Measurements from ENCODE around the gene PRKD1.

The PRKD1 gene

GRCh38 chr14:29829851-29830250 lies 97.8 kb downstream of the PRKD1 start:
- DNase-seq = no peak

DNA sequence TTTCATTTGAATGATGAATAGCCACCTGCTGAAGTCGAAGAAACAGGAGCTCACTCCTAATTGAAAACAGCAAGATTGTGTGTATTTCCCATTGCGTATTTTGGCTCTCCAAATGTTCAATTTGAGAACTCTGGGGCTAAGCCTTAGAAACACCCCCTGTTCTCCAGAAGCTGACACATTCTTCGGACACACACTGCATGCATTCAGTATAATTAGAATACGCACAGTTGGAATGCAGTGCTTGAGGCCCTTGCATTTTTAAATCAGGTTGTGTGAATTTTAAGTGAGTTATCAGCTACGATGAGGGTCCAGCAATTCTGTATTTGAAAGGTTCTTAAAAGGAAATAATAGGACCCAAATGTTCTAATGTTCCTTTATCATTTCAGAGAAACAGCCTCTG lies 103.8 kb downstream of the PRKD1 start:
- no peak for DNase-seq

GRCh38 chr14:29822430-29822709 lies 105.3 kb downstream of the PRKD1 start:
- no peak for DNase-seq

DNA sequence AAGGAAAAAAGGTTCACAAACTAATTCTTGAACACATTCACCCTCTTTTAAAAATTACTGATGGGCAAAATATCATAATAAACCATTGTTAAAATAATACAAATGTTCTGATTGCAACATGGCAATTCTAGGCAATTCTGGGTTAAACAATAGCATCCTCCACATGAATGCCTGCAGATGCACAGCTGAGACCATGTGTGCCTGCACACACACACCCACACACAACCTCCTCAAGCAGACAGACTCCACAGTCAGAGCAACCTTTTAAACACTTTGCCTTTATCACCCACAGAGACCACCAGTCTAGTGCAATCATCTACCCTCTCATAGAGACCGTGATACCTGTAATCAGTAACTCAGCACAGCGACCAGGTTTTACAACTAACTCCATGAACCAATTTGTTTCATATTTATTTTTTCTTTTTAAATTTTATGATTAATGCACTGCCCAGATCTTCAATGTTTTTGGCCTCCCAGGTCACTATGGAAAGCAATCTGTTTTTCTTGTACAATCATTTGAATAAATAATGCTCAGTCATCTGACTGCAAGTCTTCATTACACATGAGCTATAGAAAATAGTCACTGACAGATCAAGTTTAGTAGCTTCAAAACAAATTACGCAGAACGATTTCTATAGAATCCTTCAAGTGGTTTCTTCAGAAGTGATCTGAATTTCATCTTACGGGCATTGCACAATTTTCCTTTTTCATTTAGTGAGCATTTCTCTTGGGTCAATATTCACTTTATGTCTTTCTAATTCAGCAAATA lies 105.8 kb downstream of the PRKD1 start:
- no peak for DNase-seq

GRCh38 chr14:29821242-29821641 lies 106.4 kb downstream of the PRKD1 start:
- no peak for DNase-seq

DNA sequence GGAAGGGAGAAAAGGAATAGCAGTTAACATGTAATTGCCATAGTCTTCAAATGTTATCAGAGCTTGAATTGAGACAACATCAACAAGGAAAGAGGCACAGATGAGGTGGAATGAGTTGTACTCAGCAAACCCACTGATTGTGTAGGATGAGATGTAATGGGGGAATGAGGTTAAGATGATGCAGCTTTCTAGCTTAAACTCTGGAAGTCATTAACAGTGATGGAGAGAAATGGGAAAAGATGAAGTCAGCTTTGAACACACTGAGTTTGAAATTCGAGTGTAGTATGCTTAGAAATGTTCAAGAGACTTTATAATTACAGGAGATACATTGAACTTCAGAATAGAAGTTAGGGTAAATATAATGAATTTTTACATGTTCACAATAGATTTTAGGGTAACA lies 106.9 kb downstream of the PRKD1 start:
- no peak for DNase-seq

- no peak for DNase-seq
Observed at GRCh38 chr14:29817767-29818405, 109.8 kb downstream of the PRKD1 start.

GRCh38 chr14:29815016-29815674 lies 112.5 kb downstream of the PRKD1 start:
- DNase-seq = no peak

- no peak for DNase-seq
Observed at GRCh38 chr14:29814156-29815015, 113.3 kb downstream of the PRKD1 start.

GRCh38 chr14:29810682-29811081 lies 117.0 kb downstream of the PRKD1 start:
- no peak for DNase-seq

DNA sequence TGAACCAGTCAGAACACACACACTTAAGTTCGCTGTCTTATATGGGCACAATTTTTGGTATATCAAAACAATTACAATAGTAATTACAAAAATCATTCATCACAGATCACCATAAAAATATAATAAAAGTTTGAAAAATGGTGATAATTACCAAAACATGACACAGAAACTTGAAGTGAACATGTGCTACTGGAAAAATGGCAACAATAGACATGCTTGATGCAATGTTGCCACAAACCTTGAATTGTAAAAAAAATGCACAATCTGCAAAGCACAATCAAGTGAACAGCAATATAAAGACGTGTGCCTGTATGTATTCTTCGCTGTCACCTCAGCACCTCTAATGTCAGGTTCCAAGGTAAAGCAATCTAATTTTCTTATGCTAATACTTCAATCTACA lies 117.6 kb downstream of the PRKD1 start:
- DNase-seq = no peak

- DNase-seq = no peak
Observed at GRCh38 chr14:29806124-29806517, 121.5 kb downstream of the PRKD1 start.

- DNase-seq = no peak
Observed at GRCh38 chr14:29805415-29806123, 122.1 kb downstream of the PRKD1 start.

DNA sequence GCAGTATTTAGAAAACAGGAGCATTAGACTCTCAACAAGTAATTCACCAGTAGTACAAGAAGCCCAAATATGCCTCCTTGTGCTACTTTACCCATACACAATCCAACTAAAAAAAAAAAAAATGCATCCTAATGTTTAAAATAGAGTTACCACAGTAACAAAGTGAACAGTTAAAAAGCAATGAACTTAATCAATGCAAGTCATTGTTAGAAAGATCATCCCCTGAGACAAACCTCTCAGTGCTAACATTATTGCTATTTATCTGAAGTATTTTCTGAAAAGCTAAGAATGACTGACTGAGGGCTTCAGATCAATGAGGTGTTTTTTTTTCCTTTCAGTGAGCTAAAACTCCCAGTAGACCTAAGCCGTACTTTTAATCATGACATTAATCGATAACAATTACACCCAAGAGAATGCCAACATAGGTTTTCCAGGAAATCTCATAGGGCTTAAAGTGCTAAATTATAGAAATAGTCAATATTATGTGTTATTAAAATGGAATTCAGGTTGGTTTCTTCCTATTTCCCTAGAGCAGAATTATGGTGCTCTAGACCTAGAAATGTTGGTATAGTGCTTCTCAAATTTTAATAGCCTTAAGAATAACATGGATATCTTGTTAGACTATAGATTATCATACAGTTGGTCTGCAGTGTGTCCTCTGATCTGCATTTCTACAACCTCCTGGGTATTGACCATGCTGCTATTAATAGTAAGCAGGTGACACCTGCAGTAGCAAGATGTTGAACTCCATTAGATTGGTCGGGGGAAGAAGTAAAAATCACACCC lies 123.0 kb downstream of the PRKD1 start:
- no peak for DNase-seq

DNA sequence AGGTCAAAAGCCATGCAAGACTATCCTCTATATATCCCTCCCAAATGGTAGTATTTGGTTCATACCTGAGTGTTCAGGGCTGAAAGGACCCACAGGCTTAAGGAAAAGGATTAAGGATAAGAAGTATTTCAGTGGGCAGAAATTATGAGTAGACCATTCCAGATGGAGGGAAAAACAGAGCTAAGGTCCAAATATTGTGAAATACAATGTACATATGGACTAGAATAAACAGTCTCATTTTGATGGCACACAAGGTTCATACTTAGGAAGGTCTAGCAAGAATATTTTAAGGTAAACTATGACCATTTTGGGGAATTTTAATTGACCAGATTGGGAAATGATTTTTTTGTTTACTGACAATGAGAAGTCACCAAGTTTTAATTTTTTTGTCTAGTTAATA lies 124.6 kb downstream of the PRKD1 start:
- DNase-seq = no peak

GRCh38 chr14:29802211-29802610 lies 125.4 kb downstream of the PRKD1 start:
- no peak for DNase-seq

GRCh38 chr14:29800961-29801360 lies 126.7 kb downstream of the PRKD1 start:
- no peak for DNase-seq

DNA sequence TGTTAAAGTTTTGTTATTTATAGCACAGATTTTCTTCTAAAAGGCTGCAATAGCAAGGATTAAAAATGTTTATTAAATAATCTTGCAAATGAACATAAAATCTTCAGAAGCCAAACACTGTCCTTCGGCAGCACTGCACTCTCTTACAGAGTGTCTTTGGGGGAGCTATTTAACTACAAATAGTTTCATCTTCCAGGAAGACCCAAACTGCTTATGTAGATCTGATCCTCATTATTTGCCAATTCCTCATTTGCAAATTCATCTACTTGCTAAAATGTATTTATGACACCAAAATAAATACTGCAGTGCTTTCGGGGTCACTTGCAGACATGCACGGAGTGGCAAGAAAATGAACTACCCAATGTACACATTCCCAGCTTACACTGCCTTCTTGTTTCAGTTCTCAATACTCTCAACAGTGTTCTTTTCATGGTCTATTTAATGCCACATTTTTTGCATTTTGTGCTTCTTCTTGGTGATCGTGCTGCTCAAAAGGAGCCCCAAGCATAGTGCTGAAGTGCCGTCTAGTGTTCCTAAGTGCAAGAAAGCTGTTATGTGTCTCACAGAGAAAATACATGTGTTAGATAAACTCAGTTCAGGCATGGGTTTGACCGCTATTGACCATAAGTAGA lies 128.1 kb downstream of the PRKD1 start:
- no peak for DNase-seq

GRCh38 chr14:29798811-29799210 lies 128.8 kb downstream of the PRKD1 start:
- no peak for DNase-seq

- DNase-seq = no peak
Observed at GRCh38 chr14:29798108-29798663, 129.5 kb downstream of the PRKD1 start.

DNA sequence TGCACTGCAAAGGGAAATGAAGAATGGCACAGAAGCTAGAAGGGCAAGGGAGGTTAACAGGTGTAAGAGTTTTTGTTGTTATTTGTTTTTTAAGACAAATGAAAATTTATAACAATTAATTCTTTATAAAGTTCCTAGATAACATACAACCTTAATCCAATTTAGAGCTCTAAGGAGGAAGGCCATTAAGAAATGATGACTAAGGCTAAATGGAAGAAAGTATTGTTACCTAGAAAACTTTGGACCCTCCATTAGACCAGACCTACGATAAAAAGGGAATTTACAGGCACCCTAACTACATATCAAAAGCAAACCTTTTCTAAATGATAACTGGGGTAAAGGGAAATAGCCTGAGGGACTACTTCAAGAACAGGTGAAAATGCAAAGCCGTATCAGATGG lies 130.8 kb downstream of the PRKD1 start:
- no peak for DNase-seq

All from stimulated activated CD4-positive, alpha-beta T cell treated with anti-CD3 and anti-CD28 coated beads, Interleukin-4, amount 100 ng/mL, for 24 hours (primary cell).